Esophagus muscularis mucosa (tissue), 3 donors: Measurements from ENCODE around the gene FOXP3.

ENCODE experiments used
- POLR2AphosphoS5 ChIP-seq, 2 donors: sonication (generic); formaldehyde crosslinking; IDR thresholded peaks; one replicate each; pipeline ENCODE4 v1.6.1; 2017; ENCODE audit warnings: antibody characterized with exemption in 2 of 2
- TF ChIP-seq, protein P1 (sequence below), 3 experiments: fragments of 200-600 bp in 2 of 3; fragments of 450-650 bp in 1 of 3; sonication (generic) in 2 of 3; IDR thresholded peaks; one replicate each; pipeline ENCODE4 v1.5.1; 2017 to 2019; ENCODE audit warnings: antibody characterized with exemption in 3 of 3, mild to moderate bottlenecking in 2 of 3, moderate library complexity in 1 of 3

DNA sequence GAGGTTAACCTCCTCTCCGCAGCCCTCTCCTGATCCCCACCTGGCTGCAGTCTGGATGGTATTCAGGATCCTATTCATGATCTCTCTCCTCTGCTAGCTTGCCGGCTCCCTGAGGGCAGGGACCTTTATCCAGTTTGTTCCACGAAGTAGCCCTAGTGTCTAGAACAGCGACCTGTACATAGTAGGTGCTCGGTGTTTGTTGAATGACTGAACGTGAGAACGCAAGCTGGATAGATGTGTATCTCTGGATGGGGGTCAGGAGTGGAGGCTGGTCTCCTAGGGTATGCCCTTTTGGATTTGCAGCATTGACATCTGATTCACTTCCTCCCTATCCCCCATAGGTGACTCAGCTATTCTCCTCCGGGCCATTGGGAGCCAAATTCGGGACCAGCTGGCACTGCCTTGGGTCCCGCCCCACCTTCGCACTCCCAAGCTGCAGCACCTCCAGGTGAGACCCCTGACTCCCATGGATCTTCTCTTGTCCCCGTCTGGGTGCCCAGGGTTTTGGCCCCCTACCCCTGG is 21.9 kb downstream of the FOXP3 start:
- TF ChIP-seq, protein P1, sequence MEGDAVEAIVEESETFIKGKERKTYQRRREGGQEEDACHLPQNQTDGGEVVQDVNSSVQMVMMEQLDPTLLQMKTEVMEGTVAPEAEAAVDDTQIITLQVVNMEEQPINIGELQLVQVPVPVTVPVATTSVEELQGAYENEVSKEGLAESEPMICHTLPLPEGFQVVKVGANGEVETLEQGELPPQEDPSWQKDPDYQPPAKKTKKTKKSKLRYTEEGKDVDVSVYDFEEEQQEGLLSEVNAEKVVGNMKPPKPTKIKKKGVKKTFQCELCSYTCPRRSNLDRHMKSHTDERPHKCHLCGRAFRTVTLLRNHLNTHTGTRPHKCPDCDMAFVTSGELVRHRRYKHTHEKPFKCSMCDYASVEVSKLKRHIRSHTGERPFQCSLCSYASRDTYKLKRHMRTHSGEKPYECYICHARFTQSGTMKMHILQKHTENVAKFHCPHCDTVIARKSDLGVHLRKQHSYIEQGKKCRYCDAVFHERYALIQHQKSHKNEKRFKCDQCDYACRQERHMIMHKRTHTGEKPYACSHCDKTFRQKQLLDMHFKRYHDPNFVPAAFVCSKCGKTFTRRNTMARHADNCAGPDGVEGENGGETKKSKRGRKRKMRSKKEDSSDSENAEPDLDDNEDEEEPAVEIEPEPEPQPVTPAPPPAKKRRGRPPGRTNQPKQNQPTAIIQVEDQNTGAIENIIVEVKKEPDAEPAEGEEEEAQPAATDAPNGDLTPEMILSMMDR (IDR thresholded peaks at IDR 0.05) = no peak
- TF ChIP-seq POLR2AphosphoS5 (IDR thresholded peaks at IDR 0.05) = no peak
